HepG2 (cell line): ENCODE measurements around the gene PLEKHN1. TPM values are rescaled to one million over a fixed set of nuclear protein-coding genes. Genes with fewer than 3 reads are reported as not detected.
A peak's percentile ranks its signal among the peaks of the same experiment; 100 is the strongest.

Experiments
- BRF2 ChIP-seq: sonication (generic); formaldehyde crosslinking; IDR thresholded peaks from 2 replicates; pipeline ENCODE4 v1.8.1; 2022; ENCODE audit warnings: mild to moderate bottlenecking, missing genetic modification reagents
- MATR3 ChIP-seq: sonication (generic); formaldehyde crosslinking; IDR thresholded peaks from 2 replicates; pipeline ENCODE4 v1.4.0; 2020; ENCODE audit warnings: missing genetic modification reagents
- NFIC ChIP-seq: IDR thresholded peaks from 2 replicates; pipeline ENCODE4 v1.6.1; 2012; ENCODE audit warnings: mild to moderate bottlenecking, low read length, inconsistent platforms
- NFYC ChIP-seq: IDR thresholded peaks from 2 replicates; pipeline ENCODE4 v1.6.1; 2016; ENCODE audit warnings: missing genetic modification reagents, missing compliant biosample characterization
- PATZ1 ChIP-seq: sonication (generic); formaldehyde crosslinking; IDR thresholded peaks from 2 replicates; pipeline ENCODE4 v1.4.0; 2020; ENCODE audit warnings: missing genetic modification reagents
- POLR2G ChIP-seq: fragments of 200-400 bp; formaldehyde crosslinking; IDR thresholded peaks from 2 replicates; pipeline ENCODE4 v1.6.1; 2018; ENCODE audit warnings: mild to moderate bottlenecking, low read depth, low read length, moderate library complexity
- SOX13 ChIP-seq, 3 experiments: fragments of 450-650 bp in 1 of 3; sonication (generic) in 1 of 3; formaldehyde crosslinking in 1 of 3; IDR thresholded peaks in 2 of 3; conservative IDR thresholded peaks in 1 of 3; 2 replicates each; pipeline versions ENCODE4 v1.5.0 to v1.6.1; 2016 to 2020; ENCODE audit warnings: antibody characterized with exemption in 1 of 3, mild to moderate bottlenecking in 1 of 3, missing compliant biosample characterization in 1 of 3, missing genetic modification reagents in 1 of 3, moderate library complexity in 1 of 3
- TOPORS ChIP-seq: sonication (generic); formaldehyde crosslinking; IDR thresholded peaks from 2 replicates; pipeline ENCODE4 v1.8.0; 2023; ENCODE audit warnings: mild to moderate bottlenecking, missing genetic modification reagents
- ZBTB3 ChIP-seq: sonication (generic); formaldehyde crosslinking; IDR thresholded peaks from 2 replicates; pipeline ENCODE4 v1.4.0; 2020; ENCODE audit warnings: low read depth, mild to moderate bottlenecking, moderate library complexity, missing genetic modification reagents, borderline replicate concordance
- ZFP82 ChIP-seq: sonication (generic); formaldehyde crosslinking; IDR thresholded peaks from 2 replicates; pipeline ENCODE4 v1.5.1; 2020; ENCODE audit warnings: mild to moderate bottlenecking, missing genetic modification reagents, borderline replicate concordance
- ZMYM4 ChIP-seq: sonication (generic); formaldehyde crosslinking; IDR thresholded peaks from 2 replicates; pipeline ENCODE4 v1.8.1; 2023; ENCODE audit warnings: mild to moderate bottlenecking, missing genetic modification reagents
- ZNF331 ChIP-seq: sonication (generic); formaldehyde crosslinking; IDR thresholded peaks from 2 replicates; pipeline ENCODE4 v1.4.0; 2020; ENCODE audit warnings: missing genetic modification reagents
- ZNF354B ChIP-seq: sonication (generic); formaldehyde crosslinking; IDR thresholded peaks from 2 replicates; pipeline ENCODE4 v1.8.0; 2022; ENCODE audit warnings: mild to moderate bottlenecking, missing genetic modification reagents
- ZNF564 ChIP-seq: sonication (generic); formaldehyde crosslinking; IDR thresholded peaks from 2 replicates; pipeline ENCODE4 v1.8.1; 2023; ENCODE audit warnings: mild to moderate bottlenecking, missing genetic modification reagents
- ZNF746 ChIP-seq: sonication (generic); formaldehyde crosslinking; IDR thresholded peaks from 2 replicates; pipeline ENCODE4 v1.8.0; 2022; ENCODE audit warnings: mild to moderate bottlenecking, missing genetic modification reagents
- ZNF816 ChIP-seq: sonication (generic); formaldehyde crosslinking; IDR thresholded peaks from 2 replicates; pipeline ENCODE4 v1.8.0; 2022; ENCODE audit warnings: missing genetic modification reagents, mild to moderate bottlenecking, borderline replicate concordance
- ZUFSP ChIP-seq: sonication (generic); formaldehyde crosslinking; IDR thresholded peaks from 2 replicates; pipeline ENCODE4 v1.9.0; 2021; ENCODE audit warnings: missing genetic modification reagents, mild to moderate bottlenecking, borderline replicate concordance
- polyA plus RNA-seq, 8 experiments: library from polyadenylated mRNA; depleted of rRNA in 3 of 8; stranded (reverse) in 7 of 8; unstranded in 1 of 8; fragments of >200 nt; fragmentation: Illumina TruSeq in 4 of 8; extraction: Trizol in 4 of 8; gene quantifications; 2 replicates each; pipeline versions ENCODE4 v1.2.1 to v1.2.3, GENCODE V29; 2011 to 2016; ENCODE audit warnings: low read depth in 4 of 8, missing spikeins in 1 of 8, mixed read lengths in 1 of 8; ENCODE audit not compliant: insufficient read depth in 1 of 8
- total RNA-seq, 5 experiments: library from RNA; depleted of rRNA; stranded (reverse); fragments of >200 nt; fragmentation: Illumina TruSeq; extraction: Trizol; gene quantifications; 2 replicates each; pipeline ENCODE4 v1.2.3, GENCODE V29; 2016; ENCODE audit warnings: low read depth in 1 of 5
- TF ChIP-seq, protein P1 (sequence below): sonication (generic); formaldehyde crosslinking; IDR thresholded peaks from 2 replicates; pipeline ENCODE4; 2020; ENCODE audit warnings: missing genetic modification reagents, mild to moderate bottlenecking, borderline replicate concordance
- TF ChIP-seq, protein P2 (sequence below): sonication (generic); formaldehyde crosslinking; IDR thresholded peaks from 2 replicates; pipeline ENCODE4 v1.4.0; 2020; ENCODE audit warnings: mild to moderate bottlenecking, low read depth, missing genetic modification reagents

The PLEKHN1 gene
- total and polyA plus RNA-seq, 2 of the 13 experiments (the other 11 are each of a cell fraction or from before 2014, with no cell fraction given): 0.42 to 0.58 TPM

GRCh38 chr1:999725-1000356, 33.6 kb downstream of the PLEKHN1 start, which contains the start of gene HES4 (continued):
- TF ChIP-seq ZNF354B (CRISPR knock-in tag) (no peak), ZUFSP (no peak), BRF2 (CRISPR knock-in tag) (peak; percentile 15), PATZ1 (CRISPR knock-in tag) (peak; percentile 99), ZFP82 (CRISPR knock-in tag) (0 out of 2 replicates have a peak, but pooled peaks have one; percentile 28), ZNF331 (CRISPR knock-in tag) (no peak), NFIC (no peak), ZNF816 (CRISPR knock-in tag) (0 out of 2 replicates have a peak, but pooled peaks have one; percentile 4), POLR2G (peak; percentile 63), TOPORS (CRISPR knock-in tag) (peak; percentile 3; the same call in 1 of the 2 replicates), SOX13 (IDR thresholded peaks at IDR 0.05) (no peak), SOX13 (CRISPR knock-in tag; conservative IDR thresholded peaks at IDR 0.05 in 1 of 2, IDR thresholded peaks at IDR 0.05 in 1 of 2) (peak in 1 of 2 experiments; percentile 42; a peak in 1 of 4 replicates), ZNF564 (CRISPR knock-in tag) (no peak; the same call in 1 of the 2 replicates), MATR3 (no peak), NFYC (peak; percentile 77), ZNF746 (CRISPR knock-in tag) (no peak; the same call in 1 of the 2 replicates), ZBTB3 (CRISPR knock-in tag) (peak; percentile 62; the same call in 1 of the 2 replicates), ZMYM4 (CRISPR knock-in tag) (no peak)
- TF ChIP-seq, protein P1, sequence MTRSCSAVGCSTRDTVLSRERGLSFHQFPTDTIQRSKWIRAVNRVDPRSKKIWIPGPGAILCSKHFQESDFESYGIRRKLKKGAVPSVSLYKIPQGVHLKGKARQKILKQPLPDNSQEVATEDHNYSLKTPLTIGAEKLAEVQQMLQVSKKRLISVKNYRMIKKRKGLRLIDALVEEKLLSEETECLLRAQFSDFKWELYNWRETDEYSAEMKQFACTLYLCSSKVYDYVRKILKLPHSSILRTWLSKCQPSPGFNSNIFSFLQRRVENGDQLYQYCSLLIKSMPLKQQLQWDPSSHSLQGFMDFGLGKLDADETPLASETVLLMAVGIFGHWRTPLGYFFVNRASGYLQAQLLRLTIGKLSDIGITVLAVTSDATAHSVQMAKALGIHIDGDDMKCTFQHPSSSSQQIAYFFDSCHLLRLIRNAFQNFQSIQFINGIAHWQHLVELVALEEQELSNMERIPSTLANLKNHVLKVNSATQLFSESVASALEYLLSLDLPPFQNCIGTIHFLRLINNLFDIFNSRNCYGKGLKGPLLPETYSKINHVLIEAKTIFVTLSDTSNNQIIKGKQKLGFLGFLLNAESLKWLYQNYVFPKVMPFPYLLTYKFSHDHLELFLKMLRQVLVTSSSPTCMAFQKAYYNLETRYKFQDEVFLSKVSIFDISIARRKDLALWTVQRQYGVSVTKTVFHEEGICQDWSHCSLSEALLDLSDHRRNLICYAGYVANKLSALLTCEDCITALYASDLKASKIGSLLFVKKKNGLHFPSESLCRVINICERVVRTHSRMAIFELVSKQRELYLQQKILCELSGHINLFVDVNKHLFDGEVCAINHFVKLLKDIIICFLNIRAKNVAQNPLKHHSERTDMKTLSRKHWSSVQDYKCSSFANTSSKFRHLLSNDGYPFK (CRISPR knock-in tag): no peak
- TF ChIP-seq, protein P2, sequence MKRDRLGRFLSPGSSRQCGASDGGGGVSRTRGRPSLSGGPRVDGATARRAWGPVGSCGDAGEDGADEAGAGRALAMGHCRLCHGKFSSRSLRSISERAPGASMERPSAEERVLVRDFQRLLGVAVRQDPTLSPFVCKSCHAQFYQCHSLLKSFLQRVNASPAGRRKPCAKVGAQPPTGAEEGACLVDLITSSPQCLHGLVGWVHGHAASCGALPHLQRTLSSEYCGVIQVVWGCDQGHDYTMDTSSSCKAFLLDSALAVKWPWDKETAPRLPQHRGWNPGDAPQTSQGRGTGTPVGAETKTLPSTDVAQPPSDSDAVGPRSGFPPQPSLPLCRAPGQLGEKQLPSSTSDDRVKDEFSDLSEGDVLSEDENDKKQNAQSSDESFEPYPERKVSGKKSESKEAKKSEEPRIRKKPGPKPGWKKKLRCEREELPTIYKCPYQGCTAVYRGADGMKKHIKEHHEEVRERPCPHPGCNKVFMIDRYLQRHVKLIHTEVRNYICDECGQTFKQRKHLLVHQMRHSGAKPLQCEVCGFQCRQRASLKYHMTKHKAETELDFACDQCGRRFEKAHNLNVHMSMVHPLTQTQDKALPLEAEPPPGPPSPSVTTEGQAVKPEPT (CRISPR knock-in tag): no peak
